Mesothelial cell of epicardium (in vitro differentiated cells): ENCODE data around the gene GRK4. TPM values are rescaled to one million over a fixed set of nuclear protein-coding genes. Genes with fewer than 3 reads are reported as not detected.

Experiments used
- DNase-seq, 2 experiments: peaks; one replicate each; pipeline ENCODE4 v3.0.0; 2021; ENCODE audit warnings: low spot score in 2 of 2; ENCODE audit not compliant: unreplicated experiment in 2 of 2
- H3K27ac Mint-ChIP-seq: 2 replicates; pipeline ENCODE4 v1.8.0; 2021; ENCODE audit warnings: mixed read lengths
- H3K27me3 Mint-ChIP-seq: 2 replicates; pipeline ENCODE4 v1.8.0; 2021; ENCODE audit warnings: low read depth, mixed read lengths
- H3K36me3 Mint-ChIP-seq: 2 replicates; pipeline ENCODE4 v1.8.0; 2021; ENCODE audit warnings: mixed read lengths
- H3K4me1 Mint-ChIP-seq: 2 replicates; pipeline ENCODE4 v1.8.0; 2021; ENCODE audit warnings: mixed read lengths
- H3K4me3 Mint-ChIP-seq: 2 replicates; pipeline ENCODE4 v1.8.0; 2021; ENCODE audit warnings: mild to moderate bottlenecking, moderate library complexity, mixed read lengths
- H3K9me3 Mint-ChIP-seq: 2 replicates; pipeline ENCODE4 v1.8.0; 2021; ENCODE audit warnings: mixed read lengths
- CTCF ChIP-seq: fragments of 200-600 bp; sonication (generic); IDR thresholded peaks from one replicate; pipeline ENCODE4 v1.5.0; 2021; ENCODE audit warnings: antibody characterized with exemption; ENCODE audit not compliant: unreplicated experiment
- total RNA-seq: library from RNA; stranded (reverse); gene quantifications from 3 replicates; pipeline ENCODE4 v1.2.1, GENCODE V29; 2021

The GRK4 gene
- total RNA-seq, 1 donor from 2014 or later: 18.4 TPM

- H3K27ac Mint-ChIP-seq: no peak overlapping the region
- DNase-seq: no peak
- no peak for TF ChIP-seq CTCF
- H3K4me3 Mint-ChIP-seq: no peak overlapping the region
- H3K9me3 Mint-ChIP-seq: no peaks in the 10 kb centered on the region
- no peaks in the 10 kb centered on the region for H3K27me3 Mint-ChIP-seq
- no peaks in the 10 kb centered on the region for H3K4me1 Mint-ChIP-seq
- H3K36me3 Mint-ChIP-seq: no peaks in the 10 kb centered on the region
Measured at GRCh38 chr4:3010577-3010976, 47.2 kb downstream of the GRK4 start.

- Mint-ChIP-seq H3K36me3 (no peaks in the 10 kb centered on the region), H3K4me1 (no peaks in the 10 kb centered on the region), H3K9me3 (no peaks in the 10 kb centered on the region), H3K27me3 (no peaks in the 10 kb centered on the region), H3K27ac (no peak overlapping the region), H3K4me3 (no peak overlapping the region)
- no peak for TF ChIP-seq CTCF
- DNase-seq: no peak
Measured at GRCh38 chr4:3010998-3011397, 47.6 kb downstream of the GRK4 start.

- H3K27me3 Mint-ChIP-seq: no peaks in the 10 kb centered on the region
- no peak for TF ChIP-seq CTCF
- no peak overlapping the region for H3K27ac Mint-ChIP-seq
- H3K9me3 Mint-ChIP-seq: no peaks in the 10 kb centered on the region
- DNase-seq: no peak
- no peak overlapping the region for H3K4me3 Mint-ChIP-seq
- no peaks in the 10 kb centered on the region for H3K36me3 Mint-ChIP-seq
- H3K4me1 Mint-ChIP-seq: no peaks in the 10 kb centered on the region
Measured at GRCh38 chr4:3011456-3012220, 48.3 kb downstream of the GRK4 start.

- no peak for TF ChIP-seq CTCF
- H3K27me3 Mint-ChIP-seq: no peaks in the 10 kb centered on the region
- H3K9me3 Mint-ChIP-seq: no peaks in the 10 kb centered on the region
- no peak overlapping the region for H3K4me3 Mint-ChIP-seq
- DNase-seq: no peak
- no peak overlapping the region for H3K27ac Mint-ChIP-seq
- no peaks in the 10 kb centered on the region for H3K36me3 Mint-ChIP-seq
- no peaks in the 10 kb centered on the region for H3K4me1 Mint-ChIP-seq
Measured at GRCh38 chr4:3013323-3013722, 50.0 kb downstream of the GRK4 start.

- Mint-ChIP-seq H3K27ac (no peak overlapping the region), H3K4me3 (no peak overlapping the region), H3K36me3 (no peaks in the 10 kb centered on the region), H3K4me1 (no peaks in the 10 kb centered on the region), H3K9me3 (no peaks in the 10 kb centered on the region), H3K27me3 (no peaks in the 10 kb centered on the region)
- TF ChIP-seq CTCF: no peak
- DNase-seq: no peak
Measured at GRCh38 chr4:3013839-3014350, 50.5 kb downstream of the GRK4 start.
